SK-N-SH (cell line): ENCODE measurements around the gene ANKRD18B.
"Not testable (repeated sequence)": the region's sequence is repeated elsewhere in the genome, so short reads cannot be mapped to it uniquely, and the experiment has no call there.

Experiments used
- MEF2A ChIP-seq: IDR thresholded peaks from 2 replicates; pipeline ENCODE4 v1.4.0; 2012; ENCODE audit warnings: low read depth, borderline replicate concordance
- MXI1 ChIP-seq: IDR thresholded peaks from 2 replicates; pipeline ENCODE4 v1.6.1; 2012; ENCODE audit warnings: mild to moderate bottlenecking, low read depth, low read length, improper control_type of control experiment
- POLR2AphosphoS5 ChIP-seq: IDR thresholded peaks from 2 replicates; pipeline ENCODE4 v1.6.1; 2012; ENCODE audit warnings: low read depth, low read length
- SIN3A ChIP-seq: IDR thresholded peaks from 2 replicates; pipeline ENCODE4 v1.6.1; 2012; ENCODE audit warnings: low read depth, mild to moderate bottlenecking, low read length, moderate library complexity, borderline replicate concordance
- SMC3 ChIP-seq: IDR thresholded peaks from 2 replicates; pipeline ENCODE4 v1.6.1; 2012; ENCODE audit warnings: low read depth, low read length, improper control_type of control experiment
- YY1 ChIP-seq: IDR thresholded peaks from 2 replicates; pipeline ENCODE4 v1.4.0; 2012; ENCODE audit warnings: low read depth, mild to moderate bottlenecking
- TF ChIP-seq, protein P1 (sequence below): fragments of 200-600 bp; sonication (generic); IDR thresholded peaks from 2 replicates; pipeline ENCODE4 v1.6.1; 2017; ENCODE audit warnings: antibody characterized with exemption, mild to moderate bottlenecking, moderate library complexity

DNA sequence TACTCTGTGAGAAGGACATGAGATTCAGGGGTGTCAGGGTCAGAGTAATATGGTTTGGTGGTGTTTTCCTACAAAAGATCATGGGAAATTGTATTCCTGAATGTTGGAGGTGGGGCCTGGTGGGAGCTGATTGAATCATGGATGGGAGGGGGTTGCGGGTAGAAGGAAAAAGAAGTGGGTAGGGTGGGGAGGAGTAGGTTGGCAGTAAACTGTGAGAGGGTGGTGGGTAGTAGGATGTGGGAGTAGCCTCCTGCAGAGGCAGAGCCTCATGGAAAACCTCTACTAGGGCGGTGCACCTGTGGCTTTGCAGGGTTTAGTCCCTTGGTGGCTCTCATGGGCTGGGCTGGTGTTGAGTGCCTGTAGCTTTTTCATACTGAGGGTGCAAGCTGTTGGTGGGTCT is 66.8 kb downstream of the ANKRD18B start:
- TF ChIP-seq, protein P1, sequence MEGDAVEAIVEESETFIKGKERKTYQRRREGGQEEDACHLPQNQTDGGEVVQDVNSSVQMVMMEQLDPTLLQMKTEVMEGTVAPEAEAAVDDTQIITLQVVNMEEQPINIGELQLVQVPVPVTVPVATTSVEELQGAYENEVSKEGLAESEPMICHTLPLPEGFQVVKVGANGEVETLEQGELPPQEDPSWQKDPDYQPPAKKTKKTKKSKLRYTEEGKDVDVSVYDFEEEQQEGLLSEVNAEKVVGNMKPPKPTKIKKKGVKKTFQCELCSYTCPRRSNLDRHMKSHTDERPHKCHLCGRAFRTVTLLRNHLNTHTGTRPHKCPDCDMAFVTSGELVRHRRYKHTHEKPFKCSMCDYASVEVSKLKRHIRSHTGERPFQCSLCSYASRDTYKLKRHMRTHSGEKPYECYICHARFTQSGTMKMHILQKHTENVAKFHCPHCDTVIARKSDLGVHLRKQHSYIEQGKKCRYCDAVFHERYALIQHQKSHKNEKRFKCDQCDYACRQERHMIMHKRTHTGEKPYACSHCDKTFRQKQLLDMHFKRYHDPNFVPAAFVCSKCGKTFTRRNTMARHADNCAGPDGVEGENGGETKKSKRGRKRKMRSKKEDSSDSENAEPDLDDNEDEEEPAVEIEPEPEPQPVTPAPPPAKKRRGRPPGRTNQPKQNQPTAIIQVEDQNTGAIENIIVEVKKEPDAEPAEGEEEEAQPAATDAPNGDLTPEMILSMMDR = not testable (repeated sequence)
- TF ChIP-seq SMC3, YY1, MXI1, MEF2A, SIN3A, POLR2AphosphoS5: not testable (repeated sequence)
